Muscle layer of colon (tissue), 2 donors: ENCODE data around the gene LCK.
"Not testable (repeated sequence)": the region's sequence is repeated elsewhere in the genome, so short reads cannot be mapped to it uniquely, and the experiment has no call there.

Experiments
- H3K27ac ChIP-seq: one replicate; pipeline ENCODE4 v1.7.0; 2013; ENCODE audit warnings: low read depth, mild to moderate bottlenecking, low read length, moderate library complexity
- H3K27me3 ChIP-seq, 2 donors: one replicate each; pipeline ENCODE4 v1.7.0; 2013; ENCODE audit warnings: low read length in 2 of 2, mild to moderate bottlenecking in 2 of 2; ENCODE audit not compliant: insufficient read depth in 2 of 2, control insufficient read depth in 1 of 2
- H3K36me3 ChIP-seq: one replicate; pipeline ENCODE4 v1.7.0; 2013; ENCODE audit warnings: mild to moderate bottlenecking, low read length; ENCODE audit not compliant: insufficient read depth
- H3K4me1 ChIP-seq: one replicate; pipeline ENCODE4 v1.7.0; 2013; ENCODE audit warnings: mild to moderate bottlenecking, low read length; ENCODE audit not compliant: insufficient read depth
- H3K4me3 ChIP-seq, 2 donors: one replicate each; pipeline ENCODE4 v1.7.0; 2013; ENCODE audit warnings: low read length in 2 of 2, low read depth in 1 of 2, mild to moderate bottlenecking in 1 of 2, moderate library complexity in 1 of 2
- H3K9ac ChIP-seq: one replicate; pipeline ENCODE4 v1.7.0; 2013; ENCODE audit warnings: low read length
- H3K9me3 ChIP-seq: one replicate; pipeline ENCODE4 v1.7.0; 2013; ENCODE audit warnings: mild to moderate bottlenecking, low read length
- donor health status: abdominal sarcoma.
- donor health status: Adenocarcinoma of cecum.

The LCK gene

GRCh38 chr1:32241001-32241763 lies 9.9 kb upstream of the LCK start:
- H3K9me3 ChIP-seq: no peaks in the 10 kb centered on the region
- H3K27ac ChIP-seq: peak overlapping the region; percentile 86
- H3K4me1 ChIP-seq: peaks cover 13% of the 10 kb centered on the region
- H3K27me3 ChIP-seq: no peaks in the 10 kb centered on the region
- H3K9ac ChIP-seq: peak overlapping the region; percentile 34
- H3K4me3 ChIP-seq: peak overlapping the region; percentile 38 to 83
- H3K36me3 ChIP-seq: no peaks in the 10 kb centered on the region

- no peak overlapping the region for H3K27ac ChIP-seq
- H3K4me3 ChIP-seq: no peak overlapping the region
- H3K9ac ChIP-seq: no peak overlapping the region
- H3K4me1 ChIP-seq: peaks cover 25% of the 10 kb centered on the region
- H3K9me3 ChIP-seq: no peaks in the 10 kb centered on the region
- H3K27me3 ChIP-seq: no peaks in the 10 kb centered on the region
- no peaks in the 10 kb centered on the region for H3K36me3 ChIP-seq
Measured at GRCh38 chr1:32242341-32242851, 8.7 kb upstream of the LCK start.

DNA sequence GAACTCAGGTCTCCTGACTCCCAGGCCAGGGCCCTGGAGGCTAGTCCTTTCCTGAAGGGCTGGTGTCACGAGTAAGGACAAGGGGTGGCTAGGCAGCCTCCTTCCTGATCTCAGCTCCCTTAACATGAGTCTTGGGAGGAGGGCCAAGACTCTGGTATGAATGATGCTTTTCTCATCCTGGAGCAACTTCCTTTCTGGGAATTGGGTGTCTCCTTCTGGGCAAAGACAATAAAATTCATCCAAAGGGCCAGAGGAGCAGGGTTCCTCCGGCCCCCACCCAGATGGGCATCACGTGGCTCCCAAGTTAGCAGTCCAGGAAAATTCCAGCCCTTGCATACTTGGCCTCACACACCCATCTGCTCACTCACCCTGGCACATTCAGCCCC lies 4.2 kb upstream of the LCK start, which contains the start of gene FAM167B:
Gene FAM167B (plus strand): TSS at position 335 of the 386 bp plus-strand sequence. CDS start 200 bp downstream, outside the sequence.
- H3K4me1 ChIP-seq: peaks cover 35% of the 10 kb centered on the region
- H3K27me3 ChIP-seq: no peaks in the 10 kb centered on the region
- no peak within 1 kb of the TSS for H3K9ac ChIP-seq
- H3K9me3 ChIP-seq: no peaks in the 10 kb centered on the region
- H3K27ac ChIP-seq: peak within 1 kb of the TSS; percentile 48
- H3K4me3 ChIP-seq: peak within 1 kb of the TSS in 1 of 2 donors; percentile 23
- H3K36me3 ChIP-seq: no peaks in the 10 kb centered on the region

- Histone ChIP-seq H3K9me3 (no peaks in the 10 kb centered on the region), H3K27ac (peak overlapping the region; percentile 2), H3K9ac (no peak overlapping the region), H3K4me3 (peak overlapping the region in 1 of 2 donors; percentile 23), H3K27me3 (no peaks in the 10 kb centered on the region), H3K36me3 (no peaks in the 10 kb centered on the region), H3K4me1 (peaks cover 30% of the 10 kb centered on the region)
Measured at GRCh38 chr1:32247452-32247851, 3.6 kb upstream of the LCK start.

GRCh38 chr1:32247983-32248889 lies 2.8 kb upstream of the LCK start:
- H3K27me3 ChIP-seq: no peaks in the 10 kb centered on the region
- H3K36me3 ChIP-seq: no peaks in the 10 kb centered on the region
- no peaks in the 10 kb centered on the region for H3K9me3 ChIP-seq
- H3K9ac ChIP-seq: no peak overlapping the region
- H3K27ac ChIP-seq: peak overlapping the region; percentile 2
- peak overlapping the region in 1 of 2 donors; percentile 1 for H3K4me3 ChIP-seq
- peaks cover 27% of the 10 kb centered on the region for H3K4me1 ChIP-seq

GRCh38 chr1:32249831-32250525 lies 1.1 kb upstream of the LCK start:
- Histone ChIP-seq H3K9ac (no peak overlapping the region), H3K27me3 (no peaks in the 10 kb centered on the region), H3K36me3 (no peaks in the 10 kb centered on the region), H3K4me1 (peaks cover 27% of the 10 kb centered on the region), H3K27ac (no peak overlapping the region), H3K4me3 (no peak overlapping the region), H3K9me3 (no peaks in the 10 kb centered on the region)

DNA sequence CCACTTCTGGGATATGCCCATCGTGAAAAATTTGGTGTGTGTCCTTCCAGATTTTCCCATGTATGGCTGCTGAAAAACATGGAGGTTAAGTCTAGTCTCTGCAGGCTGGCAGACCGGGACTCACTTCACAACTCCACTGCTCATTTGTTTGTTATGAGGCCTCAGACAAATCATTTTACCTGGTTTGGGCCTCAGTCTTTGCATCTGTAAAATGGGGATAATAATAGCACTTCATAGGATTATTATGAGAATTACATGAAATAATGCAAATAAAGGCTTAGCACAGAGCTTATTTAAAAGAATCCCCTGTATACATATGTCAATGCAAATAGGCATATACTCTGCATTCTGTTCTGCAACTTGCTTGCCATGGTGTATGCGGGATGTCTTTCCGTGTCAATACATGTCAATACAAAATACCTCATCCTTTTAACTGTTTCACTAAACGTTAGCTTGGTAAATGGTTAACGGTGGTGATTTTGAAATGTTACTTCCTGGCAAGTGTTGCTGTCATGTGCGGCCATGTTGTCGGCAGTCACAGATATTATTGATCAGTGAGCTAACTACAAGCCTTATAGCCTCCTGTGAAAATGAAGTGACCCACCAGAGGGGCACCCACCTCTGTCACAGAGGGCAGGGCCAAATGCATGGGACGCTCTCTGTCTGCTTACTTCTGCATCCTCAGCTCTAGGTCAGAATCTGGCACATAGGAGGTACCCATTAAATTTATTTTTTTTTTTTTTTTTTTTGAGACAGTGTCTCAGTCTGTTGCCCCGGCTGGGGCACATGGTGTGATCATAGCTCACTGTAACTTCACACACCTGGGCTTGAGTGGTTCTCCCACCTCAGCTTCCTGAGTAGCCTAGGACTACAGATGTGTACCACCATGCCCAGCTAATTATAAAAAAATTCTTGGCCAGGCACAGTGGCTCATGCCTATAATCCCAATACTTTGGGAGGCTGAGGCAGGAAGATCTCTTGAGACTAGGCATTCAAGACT lies 4.3 kb downstream of the LCK start:
- Histone ChIP-seq H3K36me3 (no peaks in the 10 kb centered on the region), H3K9ac (no peak overlapping the region), H3K27me3 (no peaks in the 10 kb centered on the region), H3K9me3 (no peaks in the 10 kb centered on the region), H3K27ac (no peak overlapping the region), H3K4me1 (peaks cover 10% of the 10 kb centered on the region), H3K4me3 (no peak overlapping the region)

DNA sequence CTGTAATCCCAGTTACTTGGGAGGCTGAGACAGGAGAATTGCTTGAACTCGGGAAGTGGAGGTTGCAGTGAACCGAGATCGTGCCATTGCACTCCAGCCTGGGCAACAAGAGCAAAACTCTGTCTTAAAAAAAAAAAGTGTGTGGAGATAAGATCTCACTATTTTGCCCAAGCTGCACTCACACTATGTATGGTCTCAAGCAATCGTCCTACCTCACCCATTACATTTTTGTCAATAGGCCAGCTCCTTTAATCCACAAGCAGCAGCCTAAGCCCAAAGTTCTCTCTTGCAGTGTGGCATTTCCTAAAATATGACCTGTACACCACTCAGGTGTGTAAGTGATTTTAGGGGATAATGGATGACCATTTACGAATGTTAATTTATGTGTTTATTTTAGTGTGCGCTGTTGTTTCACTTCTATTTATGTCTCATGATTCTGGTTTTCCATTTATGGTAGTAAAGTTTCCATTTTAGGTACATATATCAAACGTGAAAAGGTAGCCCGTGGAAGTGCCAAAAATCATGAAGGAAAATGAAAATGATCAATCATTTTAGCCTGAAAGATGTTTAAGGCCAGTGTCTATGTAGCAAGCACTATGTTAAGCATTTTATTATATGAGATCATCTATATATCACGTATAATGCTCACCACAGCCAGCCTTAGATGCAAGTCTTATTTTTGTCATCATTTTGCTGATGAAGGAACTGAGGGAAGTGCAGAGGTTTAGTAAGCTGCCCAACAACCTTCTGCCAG lies 5.6 kb downstream of the LCK start:
- Histone ChIP-seq H3K27ac (no peak overlapping the region), H3K4me3 (no peak overlapping the region), H3K9me3 (no peaks in the 10 kb centered on the region), H3K27me3 (no peaks in the 10 kb centered on the region), H3K9ac (no peak overlapping the region), H3K36me3 (no peaks in the 10 kb centered on the region), H3K4me1 (peaks cover 10% of the 10 kb centered on the region)

- H3K9me3 ChIP-seq: no peaks in the 10 kb centered on the region
- no peak overlapping the region for H3K4me3 ChIP-seq
- H3K9ac ChIP-seq: no peak overlapping the region
Measured at GRCh38 chr1:32257227-32257508, 6.1 kb downstream of the LCK start.

DNA sequence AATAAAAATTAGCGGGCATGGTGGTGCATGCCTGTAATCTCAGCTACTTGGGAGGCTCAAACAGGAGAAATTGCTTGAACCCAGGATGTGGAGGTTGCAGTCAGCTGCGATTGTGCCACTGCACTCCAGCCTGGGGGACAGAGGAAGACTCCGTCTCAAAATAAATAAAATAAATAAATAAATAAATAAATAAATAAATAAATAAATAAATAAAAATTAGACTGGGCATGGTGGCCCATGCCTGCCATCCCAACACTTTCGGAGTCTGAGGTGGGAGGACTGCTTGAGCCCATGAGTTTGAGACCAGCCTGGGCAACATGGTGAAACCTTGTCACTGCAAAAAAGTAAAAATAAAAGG lies 12.2 kb downstream of the LCK start:
- H3K9ac ChIP-seq, H3K4me3 ChIP-seq, H3K27me3 ChIP-seq, H3K4me1 ChIP-seq, H3K9me3 ChIP-seq, H3K27ac ChIP-seq, H3K36me3 ChIP-seq: not testable (repeated sequence)

More at GRCh38 chr1:32257227-32257508, 6.1 kb downstream of the LCK start:
- Histone ChIP-seq H3K4me1 (peaks cover 10% of the 10 kb centered on the region), H3K27me3 (no peaks in the 10 kb centered on the region), H3K27ac (no peak overlapping the region), H3K36me3 (no peaks in the 10 kb centered on the region)
